OCI-LY7 (cell line): ENCODE measurements around the gene MTMR8. TPM values are rescaled to one million over a fixed set of nuclear protein-coding genes. Genes with fewer than 3 reads are reported as not detected.

Experiments
- BruUV-seq: library from RNA; stranded (reverse); fragments of 400-500 nt; replicated peaks from 2 replicates; lab custom pipeline; 2021; lab: Mats Ljungman, UMichigan
- CTCF ChIA-PET: fragments of 300-600 bp; sonication (Branson Sonifier 250); formaldehyde crosslinking; loops from one replicate; lab custom pipeline; 2022; ENCODE audit warnings: antibody characterized with exemption; ENCODE audit not compliant: unreplicated experiment; lab: Charles Lee
- POLR2A ChIA-PET: fragments of 300-600 bp; sonication (Branson Sonifier 250); formaldehyde crosslinking; loops from one replicate; lab custom pipeline; 2022; ENCODE audit warnings: antibody characterized with exemption; lab: Charles Lee
- DNase-seq: peaks from one replicate; pipeline ENCODE4 v3.0.0-alpha.2; 2015; ENCODE audit warnings: low spot score
- H2AFZ ChIP-seq: fragments of 200-600 bp; sonication (generic), shearing (Covaris generic); 2 replicates; pipeline ENCODE4 v1.6.1; 2014; ENCODE audit warnings: mild to moderate bottlenecking, antibody characterized with exemption, low read length, moderate library complexity
- H3K27ac ChIP-seq: fragments of 200-600 bp; sonication (generic); 2 replicates; pipeline ENCODE4 v1.5.1; 2014; ENCODE audit warnings: mixed run types, low read depth, mild to moderate bottlenecking, moderate library complexity, low read length, inconsistent platforms; ENCODE audit not compliant: poor library complexity, severe bottlenecking
- H3K36me3 ChIP-seq: fragments of 200-600 bp; sonication (generic); 2 replicates; pipeline ENCODE4 v1.6.1; 2014; ENCODE audit warnings: mild to moderate bottlenecking, antibody characterized with exemption, low read length, moderate library complexity, mixed read lengths; ENCODE audit not compliant: insufficient read depth
- H3K4me1 ChIP-seq: fragments of 200-600 bp; sonication (generic); 2 replicates; pipeline ENCODE4 v1.5.1; 2014; ENCODE audit warnings: mild to moderate bottlenecking, low read length; ENCODE audit not compliant: insufficient read depth, poor library complexity, severe bottlenecking
- H3K4me2 ChIP-seq: fragments of 200-600 bp; sonication (generic); 2 replicates; pipeline ENCODE4 v1.6.1; 2014; ENCODE audit warnings: mild to moderate bottlenecking, low read length
- H3K4me3 ChIP-seq: fragments of 200-600 bp; sonication (generic); 2 replicates; pipeline ENCODE4 v1.5.1; 2014; ENCODE audit warnings: mild to moderate bottlenecking, low read depth, low read length; ENCODE audit not compliant: poor library complexity, severe bottlenecking
- H3K79me2 ChIP-seq: fragments of 200-600 bp; sonication (generic); 2 replicates; pipeline ENCODE4 v1.6.1; 2016; ENCODE audit warnings: low read depth, mild to moderate bottlenecking, low read length, moderate library complexity, mixed read lengths; ENCODE audit not compliant: insufficient read depth
- H3K9me2 ChIP-seq: fragments of 200-600 bp; sonication (generic); 2 replicates; pipeline ENCODE4 v1.6.1; 2016; ENCODE audit warnings: mild to moderate bottlenecking, low read length, mixed read lengths; ENCODE audit not compliant: insufficient read depth
- H3K9me3 ChIP-seq: fragments of 200-600 bp; sonication (generic); 2 replicates; pipeline ENCODE4 v1.6.1; 2014; ENCODE audit warnings: mild to moderate bottlenecking, mixed run types, low read length, mixed read lengths
- H4K20me1 ChIP-seq: fragments of 200-600 bp; sonication (generic); 2 replicates; pipeline ENCODE4 v1.6.1; 2014; ENCODE audit warnings: mild to moderate bottlenecking, antibody characterized with exemption, low read length, moderate library complexity, mixed read lengths; ENCODE audit not compliant: insufficient read depth
- EZH2phosphoT487 ChIP-seq: fragments of 200-600 bp; sonication (generic); IDR thresholded peaks from 2 replicates; pipeline ENCODE4 v1.6.1; 2018; ENCODE audit warnings: low read depth, borderline replicate concordance, mild to moderate bottlenecking, mixed run types, antibody characterized with exemption, low read length, moderate library complexity, mixed read lengths
- intact Hi-C: fragments of 100-400 bp; cut with micrococcal nuclease; formaldehyde crosslinking; loops from one replicate; pipeline ENCODE4 v1.10.0; 2022; ENCODE audit not compliant: unreplicated experiment
- total RNA-seq, 2 experiments: library from RNA; depleted of rRNA in 1 of 2; stranded (reverse); fragments of >200 nt in 1 of 2; shearing (Covaris generic) in 1 of 2; gene quantifications; 2 replicates each; pipeline ENCODE4 v1.2.3, GENCODE V29; 2014 to 2022
- TF ChIP-seq, protein P1 (sequence below): fragments of 200-600 bp; sonication (generic); conservative IDR thresholded peaks from 2 replicates; pipeline ENCODE4 v1.5.1; 2014; ENCODE audit warnings: mild to moderate bottlenecking, antibody characterized with exemption, low read length, moderate library complexity, mixed read lengths

MTMR8 gene
- total RNA-seq, 2 experiments from 2014 or later, result 5.9 to 8.5 TPM

DNA sequence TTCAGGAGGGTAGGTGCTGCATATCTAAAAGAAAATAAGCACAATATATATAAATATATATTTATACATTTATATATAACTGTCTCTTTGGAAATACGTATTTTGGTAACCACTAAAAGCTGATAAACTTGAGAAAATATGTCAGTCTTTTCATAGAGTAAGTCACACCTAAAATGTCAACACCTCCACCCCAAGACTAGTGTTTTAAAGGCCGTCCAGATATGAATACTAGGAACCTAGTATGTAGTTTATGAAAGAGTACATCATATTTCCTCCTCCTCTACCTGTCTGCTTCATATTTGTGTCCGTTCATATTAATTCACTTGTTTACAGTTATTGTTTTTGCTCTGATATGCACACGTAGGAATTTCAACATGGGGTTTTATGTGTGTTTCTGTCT, 45.2 kb downstream of the MTMR8 start:
- DNase-seq, result no peak
- Histone ChIP-seq H2AFZ (no peak overlapping the region), H3K4me3 (no peak overlapping the region), H3K9me2 (no peaks in the 10 kb centered on the region), H3K79me2 (no peaks in the 10 kb centered on the region), H3K27ac (no peak overlapping the region), H3K4me1 (no peaks in the 10 kb centered on the region), H3K36me3 (peaks cover 13% of the 10 kb centered on the region; the same call in 1 of the 2 replicates), H3K4me2 (no peak overlapping the region), H4K20me1 (no peaks in the 10 kb centered on the region), H3K9me3 (no peaks in the 10 kb centered on the region)
- no TSS peak for BruUV-seq
- ChIA-PET POLR2A (no interaction called here), CTCF (no interaction called here)
- no peak for TF ChIP-seq EZH2phosphoT487
- TF ChIP-seq, protein P1, sequence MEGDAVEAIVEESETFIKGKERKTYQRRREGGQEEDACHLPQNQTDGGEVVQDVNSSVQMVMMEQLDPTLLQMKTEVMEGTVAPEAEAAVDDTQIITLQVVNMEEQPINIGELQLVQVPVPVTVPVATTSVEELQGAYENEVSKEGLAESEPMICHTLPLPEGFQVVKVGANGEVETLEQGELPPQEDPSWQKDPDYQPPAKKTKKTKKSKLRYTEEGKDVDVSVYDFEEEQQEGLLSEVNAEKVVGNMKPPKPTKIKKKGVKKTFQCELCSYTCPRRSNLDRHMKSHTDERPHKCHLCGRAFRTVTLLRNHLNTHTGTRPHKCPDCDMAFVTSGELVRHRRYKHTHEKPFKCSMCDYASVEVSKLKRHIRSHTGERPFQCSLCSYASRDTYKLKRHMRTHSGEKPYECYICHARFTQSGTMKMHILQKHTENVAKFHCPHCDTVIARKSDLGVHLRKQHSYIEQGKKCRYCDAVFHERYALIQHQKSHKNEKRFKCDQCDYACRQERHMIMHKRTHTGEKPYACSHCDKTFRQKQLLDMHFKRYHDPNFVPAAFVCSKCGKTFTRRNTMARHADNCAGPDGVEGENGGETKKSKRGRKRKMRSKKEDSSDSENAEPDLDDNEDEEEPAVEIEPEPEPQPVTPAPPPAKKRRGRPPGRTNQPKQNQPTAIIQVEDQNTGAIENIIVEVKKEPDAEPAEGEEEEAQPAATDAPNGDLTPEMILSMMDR, result no peak
- intact Hi-C loops, result no loop called here

DNA sequence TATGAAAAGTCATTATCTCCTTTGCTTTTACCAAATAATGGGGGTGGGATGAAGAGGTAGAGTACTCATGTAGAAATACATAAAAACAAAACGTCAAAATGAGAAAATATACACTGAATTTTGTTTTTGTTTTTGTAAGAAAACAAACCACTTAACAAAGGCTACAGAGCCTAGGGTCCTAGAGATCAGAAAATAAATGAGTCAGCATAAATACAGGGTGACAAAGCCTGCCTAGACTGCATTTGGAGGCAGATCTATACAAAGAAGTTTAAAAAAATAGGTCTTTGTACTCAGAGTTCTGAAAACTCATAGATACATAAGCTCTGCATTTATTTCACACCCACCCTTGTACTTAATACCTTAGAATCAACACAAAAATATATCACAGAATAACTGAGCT, 52.4 kb downstream of the MTMR8 start:
- TF ChIP-seq, protein P1, result no peak

DNA sequence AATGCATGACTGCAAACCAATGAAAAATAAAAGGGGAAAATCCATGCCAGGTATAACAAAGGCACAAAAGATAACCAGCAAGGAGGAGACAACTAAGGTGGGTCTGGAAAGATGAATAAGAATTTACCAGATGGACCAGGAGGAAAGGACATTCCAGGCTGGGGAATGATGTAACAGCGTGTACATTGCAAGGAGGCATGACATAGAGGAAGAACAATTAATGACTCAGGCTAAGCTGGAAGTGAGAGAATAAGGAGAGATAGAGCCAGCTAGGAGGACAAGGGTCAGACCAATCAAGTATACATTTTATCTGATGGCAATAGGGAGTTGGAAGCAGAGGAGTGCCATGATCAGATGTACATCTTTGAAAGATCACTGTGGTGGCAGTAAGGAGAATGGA, 57.0 kb downstream of the MTMR8 start:
- no peaks in the 10 kb centered on the region for H3K4me1 ChIP-seq
- no peaks in the 10 kb centered on the region; the same call in 1 of the 2 replicates for H3K36me3 ChIP-seq
- H3K4me2 ChIP-seq, result no peak overlapping the region
- no TSS peak for BruUV-seq
- H3K79me2 ChIP-seq, result no peaks in the 10 kb centered on the region
- H3K27ac ChIP-seq, result no peak overlapping the region
- H3K4me3 ChIP-seq, result no peak overlapping the region
- ChIA-PET POLR2A (no interaction called here), CTCF (no interaction called here)
- TF ChIP-seq EZH2phosphoT487, result no peak
- TF ChIP-seq, protein P1, result no peak
- intact Hi-C loops, result no loop called here
- no peaks in the 10 kb centered on the region for H3K9me3 ChIP-seq
- no peak for DNase-seq
- H2AFZ ChIP-seq, result no peak overlapping the region
- no peaks in the 10 kb centered on the region for H4K20me1 ChIP-seq
- H3K9me2 ChIP-seq, result no peaks in the 10 kb centered on the region

More for the DNA sequence above, 52.4 kb downstream of the MTMR8 start:
- Histone ChIP-seq H3K4me1 (no peaks in the 10 kb centered on the region), H3K27ac (no peak overlapping the region), H3K4me3 (no peak overlapping the region), H3K9me2 (no peaks in the 10 kb centered on the region), H3K4me2 (no peak overlapping the region), H3K9me3 (no peaks in the 10 kb centered on the region), H3K79me2 (no peaks in the 10 kb centered on the region), H4K20me1 (no peaks in the 10 kb centered on the region), H3K36me3 (no peaks in the 10 kb centered on the region; the same call in 1 of the 2 replicates), H2AFZ (no peak overlapping the region)
- intact Hi-C loops, result no loop called here
- ChIA-PET POLR2A (no interaction called here), CTCF (no interaction called here)
- no peak for DNase-seq
- BruUV-seq, result no TSS peak
